ENCODE results near the gene ZNF185.

DNA sequence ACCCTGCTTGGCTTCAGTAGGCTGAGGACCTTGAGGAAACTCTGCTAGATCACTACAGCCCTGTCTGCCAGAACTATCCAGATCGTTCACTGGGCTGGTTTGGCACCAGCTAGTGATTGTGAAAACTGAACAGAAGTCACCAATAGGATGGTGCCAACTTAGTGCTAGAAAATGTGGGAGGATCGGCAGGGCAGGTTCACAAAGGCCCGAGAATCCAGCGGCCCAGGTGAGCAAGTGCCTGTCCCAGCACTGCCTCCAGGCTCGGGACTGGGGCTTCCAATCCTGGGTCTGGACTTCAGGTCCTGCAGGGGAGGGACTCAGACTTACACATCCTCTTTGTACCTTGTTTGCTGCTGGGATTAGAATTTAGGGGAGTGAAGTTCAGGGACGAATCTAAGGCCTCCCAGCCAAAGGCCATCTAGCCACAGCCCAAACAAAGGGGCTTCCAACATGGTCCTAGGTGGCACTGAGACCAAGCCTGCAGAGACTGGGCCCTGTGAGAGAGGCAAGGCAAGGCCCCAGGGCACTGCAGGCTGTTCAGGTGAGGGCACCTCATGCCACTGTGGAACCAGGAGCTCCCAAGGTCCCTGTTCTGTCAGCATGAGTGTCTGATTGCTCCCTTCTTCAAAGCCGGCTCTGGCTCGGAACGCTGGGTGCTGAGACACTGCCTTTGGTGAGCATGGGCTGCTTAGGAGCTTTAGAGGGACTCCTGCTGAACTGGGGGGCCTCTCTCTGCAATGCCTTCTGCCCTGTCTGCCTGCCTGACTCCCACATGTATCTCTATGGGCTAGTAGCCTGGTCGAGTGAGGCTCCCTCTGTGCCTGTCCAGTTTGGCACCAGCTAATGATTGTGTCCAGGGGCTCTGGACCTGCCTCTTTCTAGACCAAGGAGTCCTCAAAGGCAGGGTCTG, 20.7 kb upstream of the ZNF185 start:
- no peak for TF ChIP-seq POLR2A (IDR thresholded peaks at IDR 0.05; ENCODE audit: low read depth, low read length)
- no peak for TF ChIP-seq POLR2AphosphoS5 (IDR thresholded peaks at IDR 0.05; ENCODE audit: insufficient read depth, low read depth, low read length)

All from endothelial cell of umbilical vein (primary cell).